Right forelimb (tissue), 1 donor: ENCODE measurements around the gene NT5M.

ENCODE experiments used
- DNase-seq: peaks from one replicate; pipeline ENCODE4 v3.0.0-alpha.2; 2018

Gene NT5M

DNA sequence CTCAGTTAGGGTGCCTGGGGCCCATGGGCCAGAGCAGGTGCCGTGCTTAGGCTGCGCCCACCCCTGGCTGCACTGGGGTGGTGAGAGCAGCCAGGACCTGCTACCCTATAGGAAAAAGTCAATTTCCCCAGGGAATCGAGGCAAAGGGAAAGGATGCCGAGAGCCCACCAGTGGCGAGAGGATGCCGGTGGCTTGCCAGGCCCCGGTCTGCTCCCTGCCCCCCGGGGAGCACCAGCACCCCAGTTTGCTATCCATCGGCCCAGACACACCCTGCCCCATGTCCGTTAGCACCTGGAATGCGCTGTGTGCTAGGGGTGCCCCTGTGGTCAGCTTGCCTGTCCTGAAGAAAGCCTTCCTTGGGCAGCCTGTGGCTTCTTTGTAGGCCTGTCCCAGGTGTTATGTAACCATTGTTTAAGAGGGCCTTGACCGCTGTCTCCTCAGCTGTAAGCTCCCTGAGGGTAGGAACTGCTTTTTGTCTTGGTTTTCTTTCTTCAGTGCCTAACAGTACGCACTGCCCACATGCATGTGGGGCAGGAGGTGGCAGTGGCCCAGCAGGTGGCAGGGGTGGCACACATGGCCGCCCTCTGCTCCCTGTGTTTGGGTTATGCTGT is 40.8 kb downstream of the NT5M start:
- no peak for DNase-seq

DNA sequence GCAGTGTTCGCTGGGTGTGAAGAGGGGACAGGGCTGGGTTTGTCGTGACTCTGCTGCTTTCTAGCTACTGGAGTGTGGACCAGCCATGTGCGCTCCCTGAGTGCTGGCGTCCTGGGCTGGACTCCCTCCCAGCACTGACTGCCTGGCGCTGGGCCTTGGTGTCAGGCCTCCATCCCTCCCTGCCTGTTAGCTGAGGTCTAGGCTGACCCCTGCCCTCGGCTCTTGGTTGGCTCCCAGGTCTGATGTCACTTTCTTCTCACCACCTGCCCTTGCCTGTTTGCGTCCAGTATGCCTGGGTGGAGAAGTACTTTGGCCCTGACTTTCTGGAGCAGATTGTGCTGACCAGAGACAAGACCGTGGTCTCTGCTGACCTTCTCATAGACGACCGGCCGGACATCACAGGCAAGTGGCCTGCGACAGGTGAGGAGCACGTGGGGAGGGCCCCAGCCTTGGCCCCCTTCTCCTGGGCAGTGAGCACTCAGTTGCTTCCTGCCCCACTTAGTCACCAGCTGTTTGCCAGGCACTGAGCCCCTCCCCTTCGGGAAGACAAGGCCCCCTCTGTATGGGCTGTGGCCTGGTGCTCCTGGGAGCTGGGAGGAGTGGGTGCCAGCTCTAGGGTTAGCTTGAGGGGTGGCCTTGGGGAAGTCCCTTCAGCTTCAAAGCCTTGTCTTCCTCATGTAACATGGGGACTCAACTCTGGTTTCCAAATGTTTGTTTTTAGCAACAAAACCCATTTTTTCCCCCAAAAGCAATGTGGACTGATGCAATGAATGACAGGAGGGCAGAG is 41.5 kb downstream of the NT5M start:
- DNase-seq: no peak

DNA sequence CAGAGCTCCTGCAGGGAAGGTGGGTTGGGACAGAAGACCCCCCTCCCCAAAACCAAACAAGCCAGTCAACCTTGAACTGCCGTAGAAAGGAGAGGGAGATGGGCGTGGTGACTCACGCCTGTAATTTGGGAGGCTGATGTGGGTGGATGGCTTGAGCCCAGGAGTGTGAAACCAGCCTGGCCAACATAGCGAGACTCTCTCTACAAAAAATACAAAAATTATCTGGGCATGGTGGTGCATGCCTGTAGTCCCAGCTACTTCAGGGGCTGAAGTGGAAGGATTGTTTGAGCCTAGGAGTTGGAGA is 42.1 kb downstream of the NT5M start:
- DNase-seq: no peak

DNA sequence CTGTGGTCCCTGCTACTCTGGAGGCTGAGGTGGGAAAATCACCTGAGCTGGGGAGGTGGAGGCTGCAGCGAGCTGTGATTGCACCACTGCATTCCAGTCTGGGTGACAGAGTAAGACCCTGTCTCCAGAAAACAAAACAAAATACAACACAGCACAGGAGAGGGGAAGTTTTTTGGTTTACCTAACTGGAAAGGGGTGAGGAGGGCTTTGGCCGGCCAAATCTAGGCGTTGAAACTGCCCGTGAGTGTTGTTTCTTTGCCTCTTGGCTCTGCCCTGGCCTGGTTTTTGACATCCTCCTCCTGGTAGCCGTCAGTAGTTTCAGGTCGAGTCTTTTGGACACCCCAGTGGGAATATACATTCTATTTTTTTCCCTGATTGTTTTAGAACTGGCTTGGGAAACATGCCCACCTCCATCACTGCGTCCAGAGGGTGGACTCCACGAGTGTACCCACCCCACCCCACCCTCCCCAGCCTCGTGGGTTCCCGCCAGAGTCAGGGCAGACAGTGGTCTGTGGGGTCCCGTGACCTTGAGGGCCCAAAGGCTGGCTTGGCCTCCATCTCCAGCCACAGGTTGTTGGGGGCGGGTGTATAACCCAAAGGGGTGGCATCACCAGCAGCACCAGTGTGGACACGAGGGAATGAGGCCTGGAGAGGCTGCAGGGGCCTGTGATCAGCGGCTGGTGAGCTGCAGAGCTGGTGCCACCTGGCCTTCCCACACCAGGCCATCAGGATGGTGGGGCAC is 42.7 kb downstream of the NT5M start:
- DNase-seq: no peak

DNA sequence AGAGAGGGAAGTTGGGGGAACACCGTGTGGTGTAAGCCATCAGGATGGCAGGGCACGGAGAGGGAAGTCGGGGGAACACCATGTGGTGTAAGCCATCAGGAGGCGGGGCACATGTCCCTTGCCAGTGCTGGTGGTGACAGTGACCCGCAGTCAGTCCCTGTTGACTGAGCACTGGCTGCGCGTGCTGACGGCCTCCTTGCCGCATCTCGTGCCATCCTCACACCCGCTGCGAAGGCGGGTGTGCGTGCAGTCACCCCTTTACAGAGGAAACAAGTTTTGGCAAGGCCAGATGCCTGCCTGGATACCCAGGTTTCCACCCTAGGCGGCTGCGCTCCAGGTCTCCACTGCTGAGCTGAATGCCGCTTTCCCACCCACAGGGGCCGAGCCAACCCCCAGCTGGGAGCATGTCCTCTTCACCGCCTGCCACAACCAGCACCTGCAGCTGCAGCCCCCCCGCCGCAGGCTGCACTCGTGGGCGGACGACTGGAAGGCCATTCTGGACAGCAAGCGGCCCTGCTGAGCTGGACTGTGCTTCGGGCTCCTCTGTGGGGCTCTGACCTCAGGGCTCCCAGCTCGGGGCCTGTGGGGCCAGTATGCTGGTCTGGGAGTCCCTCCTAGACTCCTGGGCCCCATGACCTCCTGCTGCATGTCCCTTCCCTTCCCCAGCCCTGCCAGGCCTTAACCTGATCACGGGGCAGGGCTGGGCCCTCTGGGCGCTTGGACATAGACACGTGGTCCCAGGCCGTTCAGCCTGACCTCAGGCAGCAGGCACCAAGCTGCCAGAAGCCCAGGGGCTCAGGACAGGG is 43.5 kb downstream of the NT5M start:
- no peak for DNase-seq

DNA sequence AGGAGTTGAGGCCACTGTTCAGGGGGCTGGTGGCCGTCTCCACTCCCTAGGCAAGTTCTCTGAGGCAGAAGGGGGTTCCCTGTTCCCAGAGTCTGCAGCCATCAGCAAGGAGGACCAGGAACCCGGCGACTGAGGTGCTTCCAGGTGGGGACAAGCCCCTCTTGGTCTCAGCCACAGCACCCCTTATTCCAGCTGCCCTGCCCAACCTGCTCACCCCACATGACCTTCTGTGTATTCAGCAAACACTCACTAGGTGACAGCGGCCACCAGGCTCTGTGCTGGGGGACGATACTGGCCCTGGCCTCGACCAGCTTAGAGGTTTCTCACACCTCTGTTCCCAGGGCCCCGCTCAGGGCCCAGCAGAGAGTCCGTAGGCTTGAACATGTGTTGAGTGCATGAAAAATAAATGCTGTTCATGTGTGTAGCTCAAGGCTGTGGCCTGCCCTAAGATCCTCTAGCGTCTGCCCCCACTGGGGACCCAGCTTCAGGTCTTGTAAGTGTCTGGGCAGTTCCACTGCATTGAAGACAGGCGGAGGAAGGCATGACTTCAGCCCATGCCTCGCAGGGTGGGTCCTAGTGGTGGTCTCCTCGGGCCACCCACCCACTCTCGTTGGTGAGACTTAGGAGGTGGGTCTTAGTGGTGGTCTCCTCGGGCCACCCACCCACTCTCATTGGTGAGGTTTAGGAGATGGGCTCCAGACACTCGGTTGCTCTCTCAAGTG is 44.2 kb downstream of the NT5M start:
- DNase-seq: no peak

DNA sequence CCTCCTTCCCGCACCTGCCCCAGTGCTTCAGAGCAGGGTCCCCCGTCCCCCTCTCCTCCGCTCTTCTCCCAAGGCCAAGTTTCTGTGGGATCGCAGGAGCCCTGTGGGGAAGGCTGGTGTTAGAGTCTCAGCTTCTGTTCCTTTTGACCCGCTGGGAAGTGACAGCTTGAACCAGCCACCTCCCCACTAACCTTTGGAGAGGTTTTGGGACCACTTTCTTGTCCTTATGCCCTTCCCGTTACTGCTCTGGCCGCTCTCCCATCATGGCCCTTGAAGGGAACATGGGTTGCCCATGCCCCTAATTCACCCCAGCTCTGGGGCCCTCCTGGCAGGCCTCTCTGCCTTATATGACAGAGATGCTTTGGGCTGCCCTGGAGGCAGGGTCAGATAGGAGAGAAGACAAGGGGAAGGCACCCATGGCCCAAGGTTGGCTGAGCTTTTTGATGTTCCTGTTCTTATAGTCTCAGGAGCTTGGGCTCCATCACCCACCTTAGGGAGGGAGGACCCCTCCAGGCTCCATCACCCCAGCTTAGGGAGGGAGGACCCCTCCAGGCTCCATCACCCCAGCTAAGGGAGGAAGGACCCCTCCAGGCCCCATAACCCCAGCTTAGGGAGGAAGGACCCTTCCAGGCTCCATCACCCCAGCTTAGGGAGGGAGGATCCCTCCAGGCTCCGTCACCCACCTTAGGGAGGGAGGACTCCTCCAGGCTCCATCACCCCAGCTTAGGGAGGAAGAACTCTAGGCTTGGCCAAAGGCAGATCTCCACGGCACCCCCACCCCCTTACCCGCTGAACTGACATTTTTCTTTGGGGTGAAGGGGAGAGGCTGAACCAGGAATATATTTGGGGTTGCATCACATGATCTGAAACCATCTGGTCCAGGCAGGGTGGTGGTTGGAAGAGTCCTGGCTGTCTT is 45.0 kb downstream of the NT5M start:
- no peak for DNase-seq

DNA sequence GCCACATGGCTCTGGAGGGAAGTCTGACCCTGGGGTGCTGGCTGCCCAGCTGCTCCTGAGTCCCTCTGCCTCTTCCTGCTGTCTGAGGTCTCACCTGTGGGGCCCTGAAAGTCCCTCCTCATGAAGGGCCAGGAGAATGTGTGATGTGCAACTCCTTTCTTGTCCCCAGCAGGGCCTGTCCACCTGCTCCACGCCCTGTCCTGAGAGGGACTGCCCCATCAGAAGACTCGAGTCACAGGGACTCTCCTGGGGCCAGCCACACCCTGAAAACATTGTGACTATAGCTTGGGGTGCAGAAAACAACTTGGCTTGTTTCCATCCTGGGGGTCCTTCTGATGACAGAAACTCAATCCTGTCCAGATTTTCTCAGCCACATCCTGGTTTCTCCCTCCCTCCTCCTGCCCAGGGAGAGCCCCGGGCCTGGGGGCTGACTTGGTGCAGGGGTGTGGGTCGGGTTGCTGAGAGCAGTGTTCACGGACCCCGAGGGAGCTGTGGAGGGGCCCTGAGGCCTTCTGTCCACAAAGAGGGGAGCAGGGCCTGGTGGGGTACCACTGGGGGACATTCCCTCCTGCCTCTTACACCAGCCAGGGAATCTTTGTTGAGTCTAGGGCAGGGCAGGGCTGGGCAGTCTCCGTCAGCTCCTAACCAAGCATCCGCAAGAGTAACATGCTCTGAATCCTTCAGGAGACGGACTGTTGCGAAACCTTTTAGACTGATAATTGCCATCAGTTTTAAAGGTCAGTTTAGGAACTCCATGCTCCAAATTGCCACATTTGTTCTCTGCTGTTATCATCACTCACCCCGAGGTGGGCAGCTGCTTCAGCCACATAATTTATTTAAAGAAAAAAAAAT is 45.9 kb downstream of the NT5M start:
- DNase-seq: no peak

DNA sequence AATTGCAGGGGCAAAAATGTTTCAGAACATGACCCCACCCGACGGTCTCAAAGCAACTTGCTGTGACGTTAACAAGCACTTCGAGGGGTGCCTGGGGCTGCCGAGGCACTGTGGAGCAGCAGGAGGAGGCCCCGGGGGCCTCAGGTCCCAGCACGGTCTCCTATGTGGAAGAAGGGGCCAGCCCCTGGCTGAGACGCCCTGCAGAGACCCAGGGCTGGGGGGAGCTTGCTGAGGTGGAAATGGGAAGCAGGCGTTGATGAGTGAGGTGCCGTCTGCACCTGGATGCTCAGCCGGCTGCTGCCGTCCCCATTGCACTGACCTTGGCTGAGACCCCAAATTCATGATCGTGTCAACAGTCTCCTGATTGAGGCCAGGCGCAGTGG is 46.5 kb downstream of the NT5M start:
- DNase-seq: no peak

DNA sequence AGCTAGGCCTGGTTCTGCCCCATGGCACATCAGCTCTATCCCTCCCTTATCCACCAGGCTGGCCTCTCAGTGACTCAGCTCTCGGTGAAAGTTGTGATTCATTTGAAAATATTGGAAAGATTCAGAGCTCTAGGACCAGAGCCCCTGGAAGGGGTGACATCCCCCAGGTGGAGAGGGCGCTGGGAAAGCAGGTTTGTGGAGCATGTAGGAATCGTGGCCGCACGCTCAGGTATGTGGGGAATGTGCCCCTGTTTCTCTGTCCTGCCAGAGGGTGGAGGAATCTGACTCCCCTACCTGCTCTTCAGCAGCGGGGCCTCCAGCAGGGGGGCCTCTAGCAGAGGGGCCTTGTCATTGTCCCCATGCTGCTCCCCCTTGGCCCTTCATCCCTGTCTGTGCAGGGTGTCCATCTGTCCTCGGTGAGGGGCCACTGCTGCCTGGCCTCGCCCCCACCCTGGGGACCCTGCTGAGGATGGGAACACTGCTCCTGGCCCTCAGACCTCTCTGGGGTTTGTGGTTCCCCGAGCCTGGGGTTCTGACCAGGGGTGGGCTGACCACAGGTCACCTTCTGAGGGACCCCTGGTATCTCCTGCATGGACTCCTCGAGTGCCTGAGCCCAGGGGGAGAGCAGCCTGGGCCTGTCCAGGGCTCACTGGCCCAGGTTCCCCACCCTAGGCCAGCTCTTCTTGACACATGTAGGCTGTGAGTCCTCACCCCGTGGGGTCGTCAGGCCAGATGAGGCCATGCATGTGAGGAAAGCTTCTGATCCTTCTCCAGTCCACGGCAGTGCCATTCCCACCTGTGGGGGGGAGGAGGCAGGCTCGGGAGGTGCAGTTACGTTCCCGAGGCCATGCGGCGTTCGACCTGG is 47.5 kb downstream of the NT5M start:
- no peak for DNase-seq

DNA sequence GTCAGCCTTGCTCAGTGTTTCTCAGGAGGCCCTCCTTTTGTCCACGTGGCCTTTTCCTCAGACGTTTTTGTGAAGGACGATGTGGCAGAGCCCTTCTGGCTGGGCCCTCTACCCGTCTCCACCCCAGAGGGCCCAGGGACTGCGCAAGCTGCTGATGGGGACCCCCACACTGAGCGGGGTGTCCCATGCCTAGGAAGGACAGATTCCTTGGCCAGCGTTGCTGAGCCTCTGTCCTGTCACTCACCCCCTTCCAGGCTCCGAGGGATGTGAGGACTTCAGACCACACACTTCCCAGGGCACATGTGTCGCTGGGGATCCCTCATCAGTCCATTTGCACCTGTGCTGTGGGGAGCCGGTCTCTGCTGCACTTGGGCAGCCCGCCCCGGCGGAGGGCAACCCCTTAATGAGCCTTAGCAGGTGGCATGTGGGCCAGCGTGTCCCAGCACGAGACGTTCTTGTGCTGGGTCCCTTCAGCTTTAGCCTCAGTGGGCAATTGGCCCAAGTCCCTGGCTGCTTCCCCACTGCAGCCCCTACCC is 48.3 kb downstream of the NT5M start:
- no peak for DNase-seq

DNA sequence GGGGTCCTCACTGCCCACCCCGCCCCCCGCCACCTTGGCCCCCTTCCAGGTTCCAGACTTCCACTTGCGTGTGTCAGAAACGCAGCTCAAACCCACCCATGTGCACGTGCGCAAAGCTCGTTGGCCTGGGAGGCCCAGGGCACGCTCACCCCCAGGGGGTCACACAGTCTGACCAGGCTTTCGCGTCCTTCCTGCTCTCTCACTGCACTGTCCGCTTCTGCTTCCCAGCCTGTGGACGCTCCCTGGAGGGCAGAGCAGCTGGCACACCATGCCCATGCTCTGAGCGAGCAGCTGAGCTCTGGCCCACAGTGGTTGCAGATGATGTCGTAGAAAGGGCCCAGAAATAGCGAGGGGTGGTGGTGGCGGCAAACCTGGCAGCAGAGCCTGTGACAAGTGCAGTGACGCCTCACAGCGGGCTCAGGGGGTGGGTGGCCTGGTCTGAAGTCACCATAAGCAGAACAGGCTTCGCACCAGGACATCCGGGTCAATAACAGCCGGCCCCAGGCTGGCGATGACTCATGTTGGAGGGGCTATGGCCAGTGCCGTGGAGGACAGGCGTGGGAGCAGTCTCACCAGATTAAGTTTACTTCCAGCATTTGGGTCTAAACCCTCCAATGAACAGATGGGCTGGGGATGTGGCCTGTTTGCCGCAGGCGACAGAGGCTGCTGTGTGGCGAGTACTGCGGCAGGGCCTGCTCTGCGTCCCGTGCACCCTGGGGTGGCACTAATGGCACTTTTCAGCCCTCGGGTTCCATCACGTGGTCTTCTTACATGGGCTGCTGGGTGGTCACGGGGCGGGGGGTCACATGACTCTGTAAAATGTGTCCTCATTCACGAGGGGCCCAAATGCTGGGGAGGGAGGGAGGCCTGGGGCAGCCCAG is 49.0 kb downstream of the NT5M start:
- DNase-seq: no peak

DNA sequence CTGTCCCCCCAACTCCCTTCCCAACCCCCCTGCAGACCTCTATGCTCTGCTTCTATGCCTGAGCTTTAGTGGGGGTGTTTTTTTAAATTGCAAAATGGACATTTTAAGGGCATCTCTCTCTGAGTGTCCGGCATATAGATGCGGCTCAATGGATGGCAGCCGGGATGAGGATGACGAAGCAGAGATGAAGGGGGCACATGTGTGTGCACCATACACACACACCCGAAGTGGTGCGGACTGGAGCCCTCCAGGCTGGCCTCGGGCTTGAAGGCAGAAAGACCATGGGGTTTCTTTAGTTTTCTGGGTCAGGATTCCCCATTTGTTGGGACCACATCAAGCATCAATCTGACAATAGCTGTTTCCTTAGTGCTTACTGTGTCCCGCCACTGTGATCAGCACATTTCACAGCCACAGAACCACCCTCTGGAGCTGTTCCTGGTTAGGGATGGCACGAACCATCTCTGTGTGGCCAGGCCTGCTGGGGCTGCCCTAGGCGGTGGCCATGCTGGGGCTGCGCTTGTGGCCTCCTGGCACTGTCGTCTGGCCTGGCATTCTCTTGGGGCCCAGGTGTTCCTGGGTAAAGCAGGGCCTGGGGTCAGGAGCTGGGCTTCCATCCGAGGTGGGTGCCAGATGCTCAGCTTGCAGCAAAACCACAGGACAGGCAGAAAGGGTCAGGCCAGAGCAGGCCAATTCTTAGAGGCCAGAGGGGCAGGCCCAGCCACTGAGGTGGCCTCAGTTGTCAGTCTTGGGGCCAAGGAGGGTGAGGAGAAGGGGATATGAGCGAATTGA is 49.9 kb downstream of the NT5M start:
- no peak for DNase-seq

DNA sequence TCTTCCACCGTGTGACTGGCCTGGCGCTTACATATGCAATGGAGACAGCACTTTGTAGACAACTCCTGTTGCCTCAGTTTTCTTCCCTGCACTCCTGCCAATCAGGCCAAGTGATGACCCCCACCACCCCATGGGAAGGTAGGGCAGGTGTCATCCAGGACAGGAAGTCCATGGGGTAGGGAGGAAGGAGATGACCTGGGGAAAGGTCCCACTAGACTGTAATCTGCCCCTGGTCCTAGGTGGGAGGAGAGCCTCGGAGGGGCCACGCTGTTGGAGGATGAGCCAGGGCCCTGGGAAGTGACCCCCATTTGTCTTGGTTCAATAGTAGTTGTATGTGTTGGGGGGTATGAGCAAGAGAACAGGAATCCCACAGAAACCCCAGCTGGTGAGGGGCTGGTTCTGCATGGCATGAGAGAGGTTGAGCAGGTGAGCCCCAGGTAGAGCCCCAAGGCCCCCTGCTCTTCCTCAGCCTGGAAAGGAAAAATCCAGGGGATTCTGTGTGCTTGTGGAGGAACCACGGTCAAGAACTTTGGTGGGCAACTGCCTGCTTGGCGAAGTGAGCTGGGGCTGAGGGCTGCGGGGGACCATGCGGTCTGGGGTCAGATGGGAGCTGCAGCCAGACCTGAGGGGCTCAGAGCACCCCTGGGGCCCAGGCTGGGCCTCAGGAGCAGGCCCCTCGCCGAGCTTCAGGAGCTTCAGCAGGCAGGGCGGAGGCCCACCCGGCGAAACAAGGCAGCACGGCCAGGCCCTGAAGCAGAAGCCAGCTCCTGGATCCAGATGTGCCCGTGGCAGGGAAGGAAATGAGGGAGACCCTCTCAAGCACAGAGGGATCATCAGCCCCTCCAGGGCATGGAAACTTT is 50.7 kb downstream of the NT5M start:
- DNase-seq: no peak

DNA sequence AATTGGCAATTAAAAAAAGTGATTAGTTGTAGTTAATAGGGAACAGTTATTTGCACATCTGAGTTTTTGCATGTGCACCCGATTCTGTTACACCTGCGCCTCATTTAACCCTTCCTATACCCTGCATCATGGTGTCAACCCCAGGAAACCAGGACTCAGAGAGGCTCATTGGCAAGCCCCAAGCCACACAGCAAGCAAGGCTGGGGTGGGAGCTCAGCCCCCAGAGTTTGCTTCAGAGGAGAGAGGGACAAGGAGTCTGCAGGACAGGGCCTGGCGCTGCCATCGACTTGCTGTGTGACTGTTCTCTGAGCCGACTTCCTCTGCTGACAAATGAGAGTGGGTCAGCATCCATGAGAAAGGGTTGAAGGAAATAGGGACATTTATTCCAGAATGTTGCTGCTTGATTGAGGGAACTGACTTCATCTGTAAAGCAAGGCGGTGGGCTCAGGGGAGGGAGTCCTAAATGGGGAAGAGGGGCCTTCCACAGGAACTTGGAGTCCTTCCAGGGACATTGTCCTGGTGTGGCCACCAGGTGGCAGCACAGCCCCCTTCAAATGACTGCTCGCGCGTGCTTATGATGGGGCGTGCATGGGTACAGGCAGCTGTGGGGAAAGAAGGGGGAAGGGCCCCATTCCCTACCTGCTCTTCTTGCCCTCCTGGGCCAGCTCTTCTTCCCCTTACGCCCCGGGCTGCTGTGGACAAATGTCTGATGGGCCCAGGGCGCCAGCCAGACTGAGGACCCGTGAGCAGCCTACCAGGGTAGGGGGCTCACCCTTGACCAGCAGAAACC is 51.6 kb downstream of the NT5M start:
- peak; percentile 85 for DNase-seq

DNA sequence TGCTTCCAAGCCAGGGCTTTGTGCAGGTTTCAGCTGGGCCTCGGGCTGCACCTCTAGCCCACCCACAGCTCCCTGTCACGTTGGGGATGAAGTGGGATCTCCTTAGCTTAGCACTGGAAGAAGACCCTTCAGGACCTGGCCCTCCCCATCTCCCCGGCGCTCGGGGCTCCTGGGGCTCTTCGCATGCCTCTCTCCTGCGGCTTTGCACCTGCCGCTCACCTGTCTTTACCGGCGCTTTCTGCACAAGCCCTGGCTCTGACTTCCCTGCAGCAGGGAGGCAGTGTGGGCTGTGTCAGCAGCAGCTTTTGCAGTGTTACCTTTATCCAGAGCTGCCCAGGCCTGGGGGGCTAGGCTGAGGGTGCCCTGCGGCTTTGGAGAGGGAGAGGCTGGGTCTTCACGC is 52.3 kb downstream of the NT5M start:
- DNase-seq: no peak
